Measurements from ENCODE around the gene NKAIN2.

The NKAIN2 gene

GRCh38 chr6:124870611-124871459 lies 1067.2 kb downstream of the NKAIN2 start:
- no peak for DNase-seq

GRCh38 chr6:124872361-124873065 lies 1068.8 kb downstream of the NKAIN2 start:
- no peak for DNase-seq

GRCh38 chr6:124873066-124873410 lies 1069.4 kb downstream of the NKAIN2 start:
- no peak for DNase-seq

Measured in activated CD4-positive, alpha-beta T cell treated with anti-CD3 and anti-CD28 coated beads, Interleukin-2, Interleukin-6, amounts not matched to agents 100 ng/mL and 50 ng/mL, durations not matched to agents 16 hours and 8 hours (primary cell).